ENCODE measurements around the gene LMOD3. TPM values are rescaled to one million over a fixed set of nuclear protein-coding genes. Genes with fewer than 3 reads are reported as not detected.

LMOD3 gene
- total and polyA plus RNA-seq, 2 donors (not counting 1 experiment from before 2014, with no cell fraction given): not detected

DNA sequence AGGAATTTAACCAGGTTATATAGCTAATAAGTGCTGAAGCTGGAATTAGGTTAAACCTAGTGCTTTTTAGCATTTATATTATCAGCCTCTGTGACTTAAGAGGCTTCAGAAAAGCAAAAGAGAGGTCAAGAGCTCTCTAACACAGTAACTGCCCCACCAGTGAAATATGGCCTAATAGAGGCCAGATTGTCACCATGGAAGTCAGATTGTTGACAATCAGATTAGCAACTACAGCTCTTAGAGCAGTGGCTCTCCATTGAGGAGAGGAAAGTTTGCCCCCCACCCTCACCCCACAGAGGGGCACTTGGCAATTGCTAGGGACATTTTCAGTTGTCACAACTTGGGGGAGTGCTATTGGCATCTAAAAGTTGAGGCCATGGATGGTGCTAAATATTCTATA is 23.3 kb upstream of the LMOD3 start:
- Histone ChIP-seq H2AFZ (ENCODE audit: insufficient read depth, low read depth, low read length, poor library complexity, severe bottlenecking) (no peak overlapping the region), H3K27ac (ENCODE audit: low read length in 2 of 2) (no peak overlapping the region), H4K20me1 (ENCODE audit: control insufficient read depth, insufficient read depth, low read length, poor library complexity, severe bottlenecking) (no peaks in the 10 kb centered on the region), H3K36me3 (replicated peaks in 1 of 2; ENCODE audit: control extremely low read depth in 1 of 2, control insufficient read depth in 1 of 2, extremely low read depth in 1 of 2, insufficient read depth in 2 of 2, low read length in 1 of 2) (no peaks in the 10 kb centered on the region), H3K4me1 (ENCODE audit: control insufficient read depth in 2 of 2, insufficient read depth in 2 of 2, low read length in 2 of 2) (no peaks in the 10 kb centered on the region), H3K4me3 (ENCODE audit: control extremely low read depth in 1 of 5, extremely low read depth in 1 of 5, insufficient read depth in 1 of 5, low read depth in 2 of 5, low read length in 4 of 5) (no peak overlapping the region), H3K9ac (ENCODE audit: low read length) (no peak overlapping the region), H3K9me3 (ENCODE audit: control extremely low read depth in 1 of 3, control insufficient read depth in 2 of 3, insufficient read depth in 1 of 3, low read length in 2 of 3) (no peaks in the 10 kb centered on the region), H3K79me2 (ENCODE audit: control insufficient read depth, insufficient read depth, low read length) (no peaks in the 10 kb centered on the region), H3K27me3 (replicated peaks in 1 of 4; ENCODE audit: control extremely low read depth in 1 of 4, control insufficient read depth in 3 of 4, insufficient read depth in 4 of 4, low read length in 3 of 4) (no peaks in the 10 kb centered on the region), H3K4me2 (replicated peaks; ENCODE audit: low read depth, low read length, poor library complexity, severe bottlenecking) (no peak overlapping the region)
- Mint-ChIP-seq H3K4me3 (no peak overlapping the region), H3K4me1 (no peaks in the 10 kb centered on the region), H3K27me3 (peaks cover 8% of the 10 kb centered on the region), H3K9me3 (ENCODE audit: insufficient read depth) (no peaks in the 10 kb centered on the region), H3K27ac (no peak overlapping the region)
- no peak for TF ChIP-seq EZH2 (IDR thresholded peaks at IDR 0.05; ENCODE audit: borderline replicate concordance, insufficient read depth, low read depth, low read length, poor library complexity, severe bottlenecking)
- TF ChIP-seq, protein P1, sequence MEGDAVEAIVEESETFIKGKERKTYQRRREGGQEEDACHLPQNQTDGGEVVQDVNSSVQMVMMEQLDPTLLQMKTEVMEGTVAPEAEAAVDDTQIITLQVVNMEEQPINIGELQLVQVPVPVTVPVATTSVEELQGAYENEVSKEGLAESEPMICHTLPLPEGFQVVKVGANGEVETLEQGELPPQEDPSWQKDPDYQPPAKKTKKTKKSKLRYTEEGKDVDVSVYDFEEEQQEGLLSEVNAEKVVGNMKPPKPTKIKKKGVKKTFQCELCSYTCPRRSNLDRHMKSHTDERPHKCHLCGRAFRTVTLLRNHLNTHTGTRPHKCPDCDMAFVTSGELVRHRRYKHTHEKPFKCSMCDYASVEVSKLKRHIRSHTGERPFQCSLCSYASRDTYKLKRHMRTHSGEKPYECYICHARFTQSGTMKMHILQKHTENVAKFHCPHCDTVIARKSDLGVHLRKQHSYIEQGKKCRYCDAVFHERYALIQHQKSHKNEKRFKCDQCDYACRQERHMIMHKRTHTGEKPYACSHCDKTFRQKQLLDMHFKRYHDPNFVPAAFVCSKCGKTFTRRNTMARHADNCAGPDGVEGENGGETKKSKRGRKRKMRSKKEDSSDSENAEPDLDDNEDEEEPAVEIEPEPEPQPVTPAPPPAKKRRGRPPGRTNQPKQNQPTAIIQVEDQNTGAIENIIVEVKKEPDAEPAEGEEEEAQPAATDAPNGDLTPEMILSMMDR (IDR thresholded peaks at IDR 0.05): no peak
- ATAC-seq (ENCODE audit: low read depth): no peak
- intact Hi-C loops (cut with micrococcal nuclease): no loop called here
- ChIA-PET POLR2A (no interaction called here), CTCF (interaction anchor here (1.2 kb wide), 1 partner anchor 16 kb away, joined by 6 read pairs; no protein-coding TSS in a partner anchor)
- no peak for DNase-seq

DNA sequence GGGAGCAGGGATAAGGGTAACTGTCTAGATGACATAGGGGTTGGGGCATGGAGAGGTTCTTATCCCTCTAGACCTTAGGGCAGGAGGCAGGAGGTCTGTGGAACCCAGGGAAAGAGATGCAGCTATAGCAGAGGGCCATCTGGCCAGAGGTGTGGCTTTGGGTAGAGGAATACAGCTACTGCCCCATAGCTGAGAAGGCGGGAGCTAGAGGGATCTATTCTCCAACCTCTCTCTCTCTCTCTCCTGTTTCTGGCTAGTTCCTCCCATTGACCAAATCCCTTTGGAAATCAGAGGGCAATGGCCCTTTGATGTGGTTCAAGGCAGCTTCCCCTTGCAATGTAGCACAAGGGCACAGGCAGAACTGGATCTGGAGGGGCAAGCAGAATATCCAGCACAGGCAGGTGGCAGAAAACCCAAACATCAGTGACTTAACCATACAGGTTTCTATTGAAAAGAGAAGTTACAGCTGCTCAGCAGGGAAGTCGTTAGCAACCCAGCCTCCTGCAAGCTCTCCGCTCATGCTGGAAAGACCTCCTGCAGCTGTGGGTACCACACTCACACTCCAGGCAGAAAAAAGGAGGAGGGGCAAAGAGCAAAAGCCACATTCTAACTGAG is 22.3 kb upstream of the LMOD3 start:
- DNase-seq: no peak
- no peak overlapping the region for H3K27ac ChIP-seq (ENCODE audit: low read length in 2 of 2)
- POLR2A ChIA-PET: no interaction called here
- Mint-ChIP-seq H3K9me3 (ENCODE audit: insufficient read depth) (no peaks in the 10 kb centered on the region), H3K4me1 (no peaks in the 10 kb centered on the region), H3K27ac (no peak overlapping the region), H3K27me3 (peaks cover 8% of the 10 kb centered on the region), H3K4me3 (no peak overlapping the region)
- no peak overlapping the region for H2AFZ ChIP-seq (ENCODE audit: insufficient read depth, low read depth, low read length, poor library complexity, severe bottlenecking)
- no peak overlapping the region for H3K4me2 ChIP-seq (replicated peaks; ENCODE audit: low read depth, low read length, poor library complexity, severe bottlenecking)
- H3K4me1 ChIP-seq (ENCODE audit: control insufficient read depth in 2 of 2, insufficient read depth in 2 of 2, low read length in 2 of 2): no peaks in the 10 kb centered on the region
- no peak overlapping the region for H3K4me3 ChIP-seq (ENCODE audit: control extremely low read depth in 1 of 5, extremely low read depth in 1 of 5, insufficient read depth in 1 of 5, low read depth in 2 of 5, low read length in 4 of 5)
- WGBS (ENCODE audit: insufficient coverage): 6% methylated on average over 2 of the region's 3 CpGs
- no peaks in the 10 kb centered on the region for H3K27me3 ChIP-seq (replicated peaks in 1 of 4; ENCODE audit: control extremely low read depth in 1 of 4, control insufficient read depth in 3 of 4, insufficient read depth in 4 of 4, low read length in 3 of 4)
- no peaks in the 10 kb centered on the region for H3K9me3 ChIP-seq (ENCODE audit: control extremely low read depth in 1 of 3, control insufficient read depth in 2 of 3, insufficient read depth in 1 of 3, low read length in 2 of 3)
- TF ChIP-seq EZH2 (IDR thresholded peaks at IDR 0.05; ENCODE audit: borderline replicate concordance, insufficient read depth, low read depth, low read length, poor library complexity, severe bottlenecking): no peak
- TF ChIP-seq, protein P1 (IDR thresholded peaks at IDR 0.05): no peak
- CTCF ChIA-PET: interaction anchor here (1.2 kb wide), 1 partner anchor 17 kb away, joined by 6 read pairs; no protein-coding TSS in a partner anchor
- no peak for ATAC-seq (ENCODE audit: low read depth)
- H3K9ac ChIP-seq (ENCODE audit: low read length): no peak overlapping the region
- intact Hi-C loops (cut with micrococcal nuclease): no loop called here
- H4K20me1 ChIP-seq (ENCODE audit: control insufficient read depth, insufficient read depth, low read length, poor library complexity, severe bottlenecking): no peaks in the 10 kb centered on the region
- H3K36me3 ChIP-seq (replicated peaks in 1 of 2; ENCODE audit: control extremely low read depth in 1 of 2, control insufficient read depth in 1 of 2, extremely low read depth in 1 of 2, insufficient read depth in 2 of 2, low read length in 1 of 2): no peaks in the 10 kb centered on the region
- H3K79me2 ChIP-seq (ENCODE audit: control insufficient read depth, insufficient read depth, low read length): no peaks in the 10 kb centered on the region

Data from B cell (primary cell).